Muscle of leg (tissue), 11 donors: ENCODE data around the gene BRD2. TPM values are rescaled to one million over a fixed set of nuclear protein-coding genes. Genes with fewer than 3 reads are reported as not detected.
A peak's percentile ranks its signal among the peaks of the same experiment; 100 is the strongest.

ENCODE experiments used
- DNase-seq: peaks from one replicate; pipeline ENCODE4 v3.0.0; 2013
- H3K27ac ChIP-seq: one replicate; pipeline ENCODE4 v1.5.1; 2013; ENCODE audit warnings: mild to moderate bottlenecking, low read length, control low read depth
- H3K27me3 ChIP-seq: one replicate; pipeline ENCODE4 v1.6.1; 2013; ENCODE audit warnings: low read length; ENCODE audit not compliant: control insufficient read depth, insufficient read depth
- H3K36me3 ChIP-seq: one replicate; pipeline ENCODE4 v1.6.1; 2013; ENCODE audit warnings: low read length; ENCODE audit not compliant: control insufficient read depth, insufficient read depth
- H3K4me1 ChIP-seq: one replicate; pipeline ENCODE4 v1.6.1; 2013; ENCODE audit warnings: low read length; ENCODE audit not compliant: control insufficient read depth, insufficient read depth
- H3K4me3 ChIP-seq: one replicate; pipeline ENCODE4 v1.5.1; 2013; ENCODE audit warnings: low read length, control low read depth
- H3K9me3 ChIP-seq: replicated peaks from 2 replicates; pipeline ENCODE4 v1.6.1; 2013; ENCODE audit warnings: low read depth, low read length; ENCODE audit not compliant: control insufficient read depth
- WGBS: methylation state at CpG from one replicate; pipeline ENCODE4 v1.1.5; 2013; ENCODE audit warnings: missing lambda C conversion rate; ENCODE audit not compliant: insufficient coverage; 5-methylcytosine and 5-hydroxymethylcytosine counted together
- polyA plus RNA-seq, 8 donors: library from polyadenylated mRNA; unstranded; fragments of 120-200 nt; gene quantifications; one replicate each; pipeline versions ENCODE4 v1.2.1 to v1.2.3, GENCODE V29; 2013; ENCODE audit warnings: inconsistent platforms in 1 of 8, low replicate concordance in 1 of 8; ENCODE audit not compliant: insufficient read length in 8 of 8, insufficient read depth in 1 of 8
- total RNA-seq: library from RNA; stranded (reverse); fragments of 120-200 nt; gene quantifications from one replicate; pipeline ENCODE4 v1.2.4, GENCODE V29; 2013

BRD2 gene
- total and polyA plus RNA-seq, 9 donors, result 86.8 to 169 (median 161) TPM

- no peak for DNase-seq
- H3K36me3 ChIP-seq, result no peaks in the 10 kb centered on the region
- no peak overlapping the region for H3K4me3 ChIP-seq
- H3K9me3 ChIP-seq, result no peaks in the 10 kb centered on the region
- no peak overlapping the region for H3K27ac ChIP-seq
- peaks cover 2% of the 10 kb centered on the region for H3K27me3 ChIP-seq
- peaks cover 3% of the 10 kb centered on the region for H3K4me1 ChIP-seq
- WGBS, result no CpG with 5 or more reads among the region's 2 CpGs
Measured at GRCh38 chr6:32956176-32956575, 12.2 kb upstream of the BRD2 start.

GRCh38 chr6:32960563-32960962, 7.8 kb upstream of the BRD2 start:
- no peak overlapping the region for H3K27ac ChIP-seq
- no peaks in the 10 kb centered on the region for H3K36me3 ChIP-seq
- 69% methylated on average over 2 of the region's 5 CpGs for WGBS
- no peaks in the 10 kb centered on the region for H3K4me1 ChIP-seq
- H3K9me3 ChIP-seq, result no peaks in the 10 kb centered on the region
- no peak overlapping the region for H3K4me3 ChIP-seq
- H3K27me3 ChIP-seq, result no peaks in the 10 kb centered on the region
- no peak for DNase-seq

GRCh38 chr6:32962213-32962826, 6.1 kb upstream of the BRD2 start:
- no peak overlapping the region for H3K27ac ChIP-seq
- no peak overlapping the region for H3K4me3 ChIP-seq
- H3K36me3 ChIP-seq, result no peaks in the 10 kb centered on the region
- no peaks in the 10 kb centered on the region for H3K27me3 ChIP-seq
- WGBS, result no CpG with 5 or more reads among the region's 1 CpG
- no peak for DNase-seq
- peaks cover 5% of the 10 kb centered on the region for H3K4me1 ChIP-seq
- no peaks in the 10 kb centered on the region for H3K9me3 ChIP-seq

GRCh38 chr6:32963866-32964265, 4.5 kb upstream of the BRD2 start:
- no peaks in the 10 kb centered on the region for H3K9me3 ChIP-seq
- H3K36me3 ChIP-seq, result no peaks in the 10 kb centered on the region
- H3K4me1 ChIP-seq, result peaks cover 8% of the 10 kb centered on the region
- no peak overlapping the region for H3K27ac ChIP-seq
- no peak for DNase-seq
- 75% methylated on average over 1 of the region's 1 CpG for WGBS
- no peak overlapping the region for H3K4me3 ChIP-seq
- no peaks in the 10 kb centered on the region for H3K27me3 ChIP-seq

GRCh38 chr6:32964776-32965175, 3.6 kb upstream of the BRD2 start:
- H3K27me3 ChIP-seq, result no peaks in the 10 kb centered on the region
- H3K27ac ChIP-seq, result no peak overlapping the region
- 88% methylated on average over 2 of the region's 5 CpGs for WGBS
- H3K9me3 ChIP-seq, result no peaks in the 10 kb centered on the region
- no peak overlapping the region for H3K4me3 ChIP-seq
- DNase-seq, result no peak
- no peaks in the 10 kb centered on the region for H3K36me3 ChIP-seq
- peaks cover 8% of the 10 kb centered on the region for H3K4me1 ChIP-seq

- peak; percentile 83 for DNase-seq
- H3K36me3 ChIP-seq, result peaks cover 3% of the 10 kb centered on the region
- 4% methylated on average over 10 of the region's 16 CpGs for WGBS
- H3K27me3 ChIP-seq, result no peaks in the 10 kb centered on the region
- H3K4me3 ChIP-seq, result peak overlapping the region; percentile 74
- H3K9me3 ChIP-seq, result no peaks in the 10 kb centered on the region
- H3K27ac ChIP-seq, result peak overlapping the region; percentile 99
- peaks cover 11% of the 10 kb centered on the region for H3K4me1 ChIP-seq
Measured at GRCh38 chr6:32967151-32968091, 973 bp upstream of the BRD2 start.

- Histone ChIP-seq H3K9me3 (no peaks in the 10 kb centered on the region), H3K4me1 (peaks cover 11% of the 10 kb centered on the region), H3K27me3 (no peaks in the 10 kb centered on the region), H3K36me3 (peaks cover 20% of the 10 kb centered on the region), H3K4me3 (peak overlapping the region; percentile 74), H3K27ac (peak overlapping the region; percentile 99)
- WGBS, result 0% methylated on average over 20 of the region's 40 CpGs
- peak; percentile 93 for DNase-seq
Measured at GRCh38 chr6:32968867-32969684, 682 bp downstream of the BRD2 start.

GRCh38 chr6:32969685-32970412, 1.5 kb downstream of the BRD2 start:
- 0% methylated on average over 5 of the region's 19 CpGs for WGBS
- peaks cover 28% of the 10 kb centered on the region for H3K36me3 ChIP-seq
- peak overlapping the region; percentile 99 for H3K27ac ChIP-seq
- H3K9me3 ChIP-seq, result no peaks in the 10 kb centered on the region
- H3K4me1 ChIP-seq, result peaks cover 19% of the 10 kb centered on the region
- peak; percentile 96 for DNase-seq
- no peaks in the 10 kb centered on the region for H3K27me3 ChIP-seq
- H3K4me3 ChIP-seq, result peak overlapping the region; percentile 74

GRCh38 chr6:32970413-32971241, 2.2 kb downstream of the BRD2 start:
- Histone ChIP-seq H3K4me3 (peak overlapping the region; percentile 74), H3K27me3 (no peaks in the 10 kb centered on the region), H3K36me3 (peaks cover 35% of the 10 kb centered on the region), H3K9me3 (no peaks in the 10 kb centered on the region), H3K27ac (peak overlapping the region; percentile 99), H3K4me1 (peaks cover 22% of the 10 kb centered on the region)
- 0% methylated on average over 7 of the region's 43 CpGs for WGBS
- DNase-seq, result peak; percentile 97
